GM23338 (cell line): Measurements from ENCODE around the gene JUNB. TPM values are rescaled to one million over a fixed set of nuclear protein-coding genes. Genes with fewer than 3 reads are reported as not detected.

Experiments used
- ATAC-seq: fragments of 200-7000 bp; cut with Tn5 transposase; 3 replicates; pipeline ENCODE4 v1.9.1; 2020
- DNase-seq: peaks from one replicate; pipeline ENCODE4 v3.0.0-alpha.2; 2015; ENCODE audit warnings: low spot score
- H2AFZ ChIP-seq: fragments of 200-600 bp; sonication (generic); 2 replicates; pipeline ENCODE4 v1.8.0; 2016; ENCODE audit warnings: antibody characterized with exemption, mild to moderate bottlenecking, moderate library complexity
- H3F3A ChIP-seq: fragments of 200-600 bp; sonication (generic); replicated peaks from 2 replicates; pipeline ENCODE4 v1.8.0; 2017; ENCODE audit warnings: antibody characterized with exemption, mixed run types, low read depth
- H3K27ac ChIP-seq: fragments of 200-600 bp; sonication (generic); 2 replicates; pipeline ENCODE4 v1.6.1; 2016; ENCODE audit warnings: low read depth
- H3K27me3 ChIP-seq: fragments of 200-600 bp; sonication (generic); 2 replicates; pipeline ENCODE4 v1.8.0; 2016; ENCODE audit warnings: mild to moderate bottlenecking, mixed run types, moderate library complexity; ENCODE audit not compliant: insufficient read depth
- H3K36me3 ChIP-seq: fragments of 200-600 bp; sonication (generic); 2 replicates; pipeline ENCODE4 v1.8.0; 2016; ENCODE audit warnings: mild to moderate bottlenecking; ENCODE audit not compliant: insufficient read depth
- H3K4me1 ChIP-seq: fragments of 200-600 bp; sonication (generic); 2 replicates; pipeline ENCODE4 v1.8.0; 2016; ENCODE audit warnings: mild to moderate bottlenecking, moderate library complexity; ENCODE audit not compliant: insufficient read depth
- H3K4me2 ChIP-seq: fragments of 200-600 bp; sonication (generic); 2 replicates; pipeline ENCODE4 v1.7.1; 2017; ENCODE audit warnings: mixed run types
- H3K4me3 ChIP-seq: fragments of 200-600 bp; sonication (generic); 2 replicates; pipeline ENCODE4 v1.6.1; 2016; ENCODE audit warnings: mixed run types
- H3K79me2 ChIP-seq: fragments of 200-600 bp; sonication (generic); replicated peaks from 2 replicates; pipeline ENCODE4 v1.8.0; 2017; ENCODE audit warnings: mild to moderate bottlenecking; ENCODE audit not compliant: insufficient read depth
- H3K9me2 ChIP-seq: fragments of 200-600 bp; sonication (generic); 2 replicates; pipeline ENCODE4 v1.8.0; 2017; ENCODE audit not compliant: insufficient read depth
- H4K20me1 ChIP-seq: fragments of 200-600 bp; sonication (generic); replicated peaks from 2 replicates; pipeline ENCODE4 v1.8.0; 2017; ENCODE audit warnings: mild to moderate bottlenecking; ENCODE audit not compliant: insufficient read depth
- H3K27ac Mint-ChIP-seq: 2 replicates; pipeline ENCODE4 v1.8.0; 2020; ENCODE audit warnings: inconsistent platforms, mild to moderate bottlenecking, moderate library complexity, mixed read lengths
- H3K27me3 Mint-ChIP-seq: 3 replicates; pipeline ENCODE4 v1.8.0; 2022; ENCODE audit warnings: low read depth, mild to moderate bottlenecking, moderate library complexity, mixed read lengths, inconsistent platforms; ENCODE audit not compliant: insufficient read depth, poor library complexity
- H3K36me3 Mint-ChIP-seq: 3 replicates; pipeline ENCODE4 v1.8.0; 2021; ENCODE audit warnings: low read depth, mild to moderate bottlenecking, inconsistent platforms, moderate library complexity, mixed read lengths
- H3K4me1 Mint-ChIP-seq: 3 replicates; pipeline ENCODE4 v1.8.0; 2020; ENCODE audit warnings: mild to moderate bottlenecking, inconsistent platforms, mixed read lengths
- H3K4me3 Mint-ChIP-seq: 3 replicates; pipeline ENCODE4 v1.8.0; 2021; ENCODE audit warnings: moderate library complexity, mild to moderate bottlenecking, inconsistent platforms, mixed read lengths
- H3K9me3 Mint-ChIP-seq: 3 replicates; pipeline ENCODE4 v1.8.0; 2020; ENCODE audit warnings: moderate library complexity, mild to moderate bottlenecking, inconsistent platforms, mixed read lengths
- CREB1 ChIP-seq: fragments of 250-450 bp; sonication (Bioruptor Pico); IDR thresholded peaks from 2 replicates; pipeline ENCODE4 v1.5.0; 2020; ENCODE audit warnings: low read depth, mild to moderate bottlenecking, moderate library complexity
- CTCF ChIP-seq, 2 experiments: fragments of 200-600 bp in 1 of 2; sonication (generic) in 1 of 2; conservative IDR thresholded peaks; 2 replicates each; pipeline versions ENCODE4 v1.5.1 to v1.6.1; 2016 to 2017; ENCODE audit warnings: antibody characterized with exemption in 2 of 2, low read depth in 2 of 2, mild to moderate bottlenecking in 2 of 2, moderate library complexity in 1 of 2
- EZH2 ChIP-seq: fragments of 200-600 bp; sonication (generic); IDR thresholded peaks from one replicate; pipeline ENCODE4 v1.8.0; 2017; ENCODE audit warnings: antibody characterized with exemption, mild to moderate bottlenecking, low read depth; ENCODE audit not compliant: unreplicated experiment
- ZNF114 ChIP-seq: fragments of 250-450 bp; sonication (Bioruptor Pico); IDR thresholded peaks from 2 replicates; pipeline ENCODE4 v1.5.0; 2020; ENCODE audit warnings: mild to moderate bottlenecking, moderate library complexity
- ZNF331 ChIP-seq: fragments of 250-450 bp; sonication (Bioruptor Pico); IDR thresholded peaks from 2 replicates; pipeline ENCODE4 v1.5.0; 2020; ENCODE audit warnings: low read depth, mild to moderate bottlenecking, moderate library complexity
- ZNF462 ChIP-seq: fragments of 250-450 bp; sonication (Bioruptor Pico); IDR thresholded peaks from 2 replicates; pipeline ENCODE4 v1.5.0; 2020; ENCODE audit warnings: mild to moderate bottlenecking, moderate library complexity
- polyA plus RNA-seq: library from polyadenylated mRNA; unstranded; fragments of >200 nt; fragmentation: Nextera tagmentation; extraction: Ambion mirVana; gene quantifications from 2 replicates; pipeline ENCODE4 v1.2.1, GENCODE V29; 2016
- total RNA-seq: library from RNA; depleted of rRNA; stranded (reverse); fragments of >200 nt; shearing (Covaris generic); gene quantifications from 2 replicates; pipeline ENCODE4 v1.2.3, GENCODE V29; 2014

The JUNB gene
- total and polyA plus RNA-seq, 2 experiments from 2014 or later: 7.7 to 20.2 TPM

- TF ChIP-seq CTCF (conservative IDR thresholded peaks at IDR 0.05; ENCODE audit: low read depth in 2 of 2) (no peak), ZNF462 (CRISPR knock-in tag) (no peak), CREB1 (CRISPR knock-in tag) (no peak)
Measured at GRCh38 chr19:12745166-12745897, 46.0 kb upstream of the JUNB start (continued).

- peaks cover 40% of the 10 kb centered on the region for H3K36me3 Mint-ChIP-seq
- no peaks in the 10 kb centered on the region; the same call in 1 of the 2 replicates for H3K4me1 ChIP-seq
- H3F3A ChIP-seq: no peaks in the 10 kb centered on the region
- no peak overlapping the region for H3K4me2 ChIP-seq
- no peak overlapping the region for H3K27ac Mint-ChIP-seq
- H3K27me3 Mint-ChIP-seq: peaks cover 13% of the 10 kb centered on the region
- peaks cover 14% of the 10 kb centered on the region; the same call in 2 of the 3 replicates for H3K4me1 Mint-ChIP-seq
- no peaks in the 10 kb centered on the region; the same call in 1 of the 2 replicates for H4K20me1 ChIP-seq
- H3K4me3 Mint-ChIP-seq: no peak overlapping the region; the same call in 2 of the 3 replicates
- H3K27me3 ChIP-seq: peaks cover 8% of the 10 kb centered on the region; the same call in 1 of the 2 replicates
- ATAC-seq (peak; percentile 14), DNase-seq (no peak)
- H3K4me3 ChIP-seq: no peak overlapping the region
- no peaks in the 10 kb centered on the region for H3K36me3 ChIP-seq
- no peak overlapping the region for H2AFZ ChIP-seq
- H3K27ac ChIP-seq: no peak overlapping the region
- no peaks in the 10 kb centered on the region for H3K79me2 ChIP-seq
- H3K9me3 Mint-ChIP-seq: no peaks in the 10 kb centered on the region
- no peaks in the 10 kb centered on the region for H3K9me2 ChIP-seq
- TF ChIP-seq ZNF462 (CRISPR knock-in tag) (no peak), ZNF114 (CRISPR knock-in tag) (no peak), EZH2 (no peak), ZNF331 (CRISPR knock-in tag) (no peak)
Measured at GRCh38 chr19:12748489-12748888, 42.8 kb upstream of the JUNB start.
